ENCODE measurements around the gene GPR107. TPM values are rescaled to one million over a fixed set of nuclear protein-coding genes. Genes with fewer than 3 reads are reported as not detected.

The GPR107 gene
- total RNA-seq, 1 donor from 2014 or later = 43.8 TPM

DNA sequence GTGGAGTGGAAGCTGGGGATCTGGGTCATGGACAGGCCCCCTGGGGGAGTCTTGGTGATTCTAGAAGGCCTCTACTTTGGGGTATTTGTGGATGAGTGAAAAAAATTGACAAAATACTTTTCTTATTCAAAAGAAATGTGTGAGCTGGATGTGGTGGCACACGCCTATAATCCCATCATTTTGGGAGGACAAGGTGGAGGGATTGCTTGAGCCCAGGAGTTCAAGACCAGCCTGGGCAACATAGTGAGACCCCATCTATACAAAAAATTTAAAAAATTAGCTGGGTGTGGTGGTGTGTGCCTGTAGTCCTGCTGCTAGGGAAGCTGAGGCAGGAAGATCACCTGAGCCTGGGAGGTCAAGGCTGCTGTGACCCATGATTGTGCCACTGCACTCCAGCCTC, 111.9 kb downstream of the GPR107 start:
- Mint-ChIP-seq H3K27me3 (ENCODE audit: low read depth) (no peaks in the 10 kb centered on the region), H3K4me3 (no peak overlapping the region), H3K27ac (ENCODE audit: unreplicated experiment) (no peak overlapping the region), H3K9me3 (no peaks in the 10 kb centered on the region), H3K36me3 (ENCODE audit: low read depth) (no peaks in the 10 kb centered on the region), H3K4me1 (no peaks in the 10 kb centered on the region)
- TF ChIP-seq, protein P1, sequence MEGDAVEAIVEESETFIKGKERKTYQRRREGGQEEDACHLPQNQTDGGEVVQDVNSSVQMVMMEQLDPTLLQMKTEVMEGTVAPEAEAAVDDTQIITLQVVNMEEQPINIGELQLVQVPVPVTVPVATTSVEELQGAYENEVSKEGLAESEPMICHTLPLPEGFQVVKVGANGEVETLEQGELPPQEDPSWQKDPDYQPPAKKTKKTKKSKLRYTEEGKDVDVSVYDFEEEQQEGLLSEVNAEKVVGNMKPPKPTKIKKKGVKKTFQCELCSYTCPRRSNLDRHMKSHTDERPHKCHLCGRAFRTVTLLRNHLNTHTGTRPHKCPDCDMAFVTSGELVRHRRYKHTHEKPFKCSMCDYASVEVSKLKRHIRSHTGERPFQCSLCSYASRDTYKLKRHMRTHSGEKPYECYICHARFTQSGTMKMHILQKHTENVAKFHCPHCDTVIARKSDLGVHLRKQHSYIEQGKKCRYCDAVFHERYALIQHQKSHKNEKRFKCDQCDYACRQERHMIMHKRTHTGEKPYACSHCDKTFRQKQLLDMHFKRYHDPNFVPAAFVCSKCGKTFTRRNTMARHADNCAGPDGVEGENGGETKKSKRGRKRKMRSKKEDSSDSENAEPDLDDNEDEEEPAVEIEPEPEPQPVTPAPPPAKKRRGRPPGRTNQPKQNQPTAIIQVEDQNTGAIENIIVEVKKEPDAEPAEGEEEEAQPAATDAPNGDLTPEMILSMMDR (conservative IDR thresholded peaks at IDR 0.05) = no peak
- no peak for DNase-seq (ENCODE audit: low read depth, low spot score)

DNA sequence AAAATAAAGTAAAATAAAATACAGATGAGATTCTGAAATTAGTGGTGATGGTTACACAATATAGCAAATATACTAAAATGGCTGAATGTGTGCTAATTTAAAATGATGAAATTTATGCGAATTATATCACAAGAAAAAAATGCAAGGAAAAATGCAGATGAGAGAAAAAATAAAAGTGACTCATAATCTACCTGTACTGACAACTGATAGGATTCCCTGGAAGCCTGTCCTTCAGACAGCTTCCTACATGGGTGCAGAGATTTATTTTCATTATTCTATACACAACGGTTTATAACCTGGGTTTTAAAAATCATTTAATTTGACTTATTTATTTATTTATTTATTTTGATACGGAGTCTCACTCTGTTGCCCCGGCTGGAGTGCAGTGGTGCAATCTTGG, 112.7 kb downstream of the GPR107 start:
- H3K27ac Mint-ChIP-seq (ENCODE audit: unreplicated experiment) = no peak overlapping the region
- no peak for DNase-seq (ENCODE audit: low read depth, low spot score)
- TF ChIP-seq, protein P1 (conservative IDR thresholded peaks at IDR 0.05) = no peak
- H3K4me3 Mint-ChIP-seq = no peak overlapping the region
- peaks cover 5% of the 10 kb centered on the region for H3K4me1 Mint-ChIP-seq
- H3K9me3 Mint-ChIP-seq = no peaks in the 10 kb centered on the region
- H3K27me3 Mint-ChIP-seq (ENCODE audit: low read depth) = no peaks in the 10 kb centered on the region
- no peaks in the 10 kb centered on the region for H3K36me3 Mint-ChIP-seq (ENCODE audit: low read depth)

DNA sequence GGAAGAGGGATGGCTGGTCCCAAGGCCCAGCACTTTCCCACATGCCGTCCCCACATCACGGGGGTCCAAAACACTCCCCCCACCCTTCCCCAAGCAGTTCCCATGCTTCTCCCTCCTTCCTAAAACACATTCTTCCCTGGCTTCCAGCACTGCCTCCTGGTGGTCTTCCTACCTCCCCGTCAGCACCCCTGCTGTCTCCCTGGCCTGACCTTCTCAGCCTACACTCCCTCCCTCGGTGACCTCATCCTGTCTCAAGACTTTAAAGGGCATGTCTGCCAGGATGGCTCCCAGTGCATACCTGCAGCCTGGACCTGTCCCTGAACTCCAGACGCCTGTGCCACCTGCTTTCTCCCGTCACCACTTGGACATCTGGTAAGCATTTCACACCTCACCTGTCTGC, 114.2 kb downstream of the GPR107 start:
- Mint-ChIP-seq H3K4me3 (peak overlapping the region; percentile 6), H3K36me3 (ENCODE audit: low read depth) (no peaks in the 10 kb centered on the region), H3K27me3 (ENCODE audit: low read depth) (no peaks in the 10 kb centered on the region), H3K4me1 (peaks cover 5% of the 10 kb centered on the region), H3K27ac (ENCODE audit: unreplicated experiment) (no peak overlapping the region), H3K9me3 (no peaks in the 10 kb centered on the region)
- DNase-seq (ENCODE audit: low read depth, low spot score) = no peak
- TF ChIP-seq, protein P1 (conservative IDR thresholded peaks at IDR 0.05) = no peak

DNA sequence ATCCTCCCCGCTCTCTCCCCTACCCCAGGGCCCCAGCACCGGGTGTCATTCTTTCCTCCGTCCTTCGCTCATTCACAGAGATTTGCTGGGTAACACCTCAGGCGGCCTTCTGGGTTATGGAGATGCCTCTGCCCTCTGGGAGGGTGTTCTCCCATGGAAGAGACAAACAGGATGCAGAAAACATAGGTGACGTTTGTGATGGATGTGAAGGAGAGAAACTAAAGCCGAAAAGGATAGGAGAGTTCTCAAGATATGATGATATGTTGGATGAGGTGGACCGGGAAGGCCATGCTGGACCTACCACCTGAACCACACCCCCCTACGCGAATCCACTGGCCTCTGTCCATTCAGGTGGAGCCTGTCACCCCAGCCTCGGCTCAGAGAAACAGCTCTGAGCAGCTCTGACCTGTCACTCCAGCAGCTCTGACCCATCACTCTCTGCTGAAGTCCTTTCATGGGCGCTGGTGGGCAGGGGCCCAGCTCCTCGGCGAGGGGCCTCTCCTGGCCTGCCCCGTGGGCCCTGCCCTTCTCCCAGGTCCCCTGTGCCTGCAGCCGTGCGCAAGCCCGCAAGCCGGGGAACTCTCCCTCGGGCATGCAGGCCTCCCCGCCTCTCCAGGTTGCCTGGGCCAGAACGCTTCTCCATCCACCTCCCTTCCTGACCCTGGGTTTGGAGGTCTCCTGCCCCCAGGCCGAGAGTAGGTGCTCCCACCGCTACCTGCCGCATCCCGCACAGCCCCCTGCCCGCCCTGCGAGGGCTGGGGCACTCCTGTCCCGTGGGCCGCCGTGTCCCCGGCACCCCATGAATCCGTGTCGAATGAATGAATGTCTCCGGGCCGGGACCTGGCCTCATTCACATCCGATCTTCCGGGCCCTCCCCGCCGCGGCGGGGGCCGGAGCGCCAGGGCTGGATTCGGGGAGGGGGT, 117.8 kb downstream of the GPR107 start:
- no peaks in the 10 kb centered on the region for H3K27me3 Mint-ChIP-seq (ENCODE audit: low read depth)
- H3K4me3 Mint-ChIP-seq = peak overlapping the region; percentile 80
- TF ChIP-seq, protein P1 (conservative IDR thresholded peaks at IDR 0.05) = no peak
- no peak for DNase-seq (ENCODE audit: low read depth, low spot score)
- H3K27ac Mint-ChIP-seq (ENCODE audit: unreplicated experiment) = no peak overlapping the region
- H3K4me1 Mint-ChIP-seq = peaks cover 22% of the 10 kb centered on the region
- peaks cover 2% of the 10 kb centered on the region for H3K36me3 Mint-ChIP-seq (ENCODE audit: low read depth)
- H3K9me3 Mint-ChIP-seq = no peaks in the 10 kb centered on the region

DNA sequence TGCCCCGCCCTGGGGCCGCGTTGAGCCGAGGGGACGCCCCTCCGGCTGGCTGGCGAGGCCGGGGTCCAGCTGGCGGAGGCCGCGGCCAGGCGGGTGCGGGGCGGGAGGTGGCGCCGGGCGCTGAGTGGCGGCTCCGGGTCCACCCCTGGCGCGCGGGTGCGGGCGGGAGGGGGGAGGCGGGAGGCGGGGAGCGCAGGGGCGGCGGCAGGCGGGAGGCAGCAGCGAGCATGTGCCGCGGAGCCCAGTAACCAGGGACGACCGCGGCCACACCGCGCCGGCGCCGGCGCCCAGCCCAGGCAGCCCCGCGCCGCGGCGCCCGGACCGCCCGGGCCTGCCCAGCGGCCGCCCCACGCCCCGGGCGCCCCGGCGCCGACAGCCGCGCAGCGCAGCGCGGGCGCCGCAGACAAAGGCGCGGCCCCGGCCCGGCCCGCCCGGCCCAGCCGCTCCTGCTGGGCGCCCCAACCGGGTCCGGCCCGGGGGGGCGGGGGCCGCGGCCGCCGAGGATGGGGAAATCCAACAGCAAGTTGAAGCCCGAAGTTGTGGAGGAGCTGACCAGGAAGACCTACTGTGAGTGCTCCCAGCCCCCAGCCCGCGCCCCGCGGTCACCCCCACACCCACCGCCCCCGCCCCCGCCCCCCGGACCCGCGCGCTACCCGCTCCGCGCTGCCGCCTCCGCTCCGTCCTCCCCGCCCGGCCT, 118.6 kb downstream of the GPR107 start, which contains the start of gene NCS1:
NCS1 (plus strand) TSS at position 244 of the 697 bp plus-strand sequence; CDS start at position 504, 260 bp downstream.
- no peak within 1 kb of the TSS for H3K27ac Mint-ChIP-seq (ENCODE audit: unreplicated experiment)
- peaks cover 22% of the 10 kb centered on the region for H3K4me1 Mint-ChIP-seq
- TF ChIP-seq, protein P1 (conservative IDR thresholded peaks at IDR 0.05) = no peak
- peaks cover 2% of the 10 kb centered on the region for H3K36me3 Mint-ChIP-seq (ENCODE audit: low read depth)
- H3K9me3 Mint-ChIP-seq = no peaks in the 10 kb centered on the region
- no peaks in the 10 kb centered on the region for H3K27me3 Mint-ChIP-seq (ENCODE audit: low read depth)
- peak within 1 kb of the TSS; percentile 94 for H3K4me3 Mint-ChIP-seq
- peak; percentile 60 for DNase-seq (ENCODE audit: low read depth, low spot score)
